ENCODE data around the gene UNC80.

Gene UNC80

GRCh38 chr2:209977386-209978239 lies 206.0 kb downstream of the UNC80 start:
- no peak for DNase-seq

GRCh38 chr2:209984291-209984690 lies 212.7 kb downstream of the UNC80 start:
- no peak for DNase-seq

- DNase-seq: no peak
Observed at GRCh38 chr2:209985874-209986273, 214.2 kb downstream of the UNC80 start.

GRCh38 chr2:209986415-209986814 lies 214.8 kb downstream of the UNC80 start:
- DNase-seq: no peak

- DNase-seq: no peak
Observed at GRCh38 chr2:209988010-209988409, 216.4 kb downstream of the UNC80 start.

- no peak for DNase-seq
Observed at GRCh38 chr2:209990838-209991237, 219.2 kb downstream of the UNC80 start.

GRCh38 chr2:209993968-209994367 lies 222.3 kb downstream of the UNC80 start:
- no peak for DNase-seq

GRCh38 chr2:209998596-209998995 lies 227.0 kb downstream of the UNC80 start:
- no peak for DNase-seq

GRCh38 chr2:210000464-210001324 lies 229.1 kb downstream of the UNC80 start:
- no peak for DNase-seq

- DNase-seq: peak; percentile 63 to 66
Observed at GRCh38 chr2:210002158-210003157, 230.8 kb downstream of the UNC80 start, which contains the start of gene RPE. RPE (plus strand) TSS chr2:210002638; CDS start chr2:210002662, 24 bp downstream.

GRCh38 chr2:210003359-210003758 lies 231.7 kb downstream of the UNC80 start:
- DNase-seq: no peak

- DNase-seq: no peak
Observed at GRCh38 chr2:210004881-210005280, 233.2 kb downstream of the UNC80 start.

GRCh38 chr2:210007895-210008294 lies 236.3 kb downstream of the UNC80 start:
- no peak for DNase-seq

- DNase-seq: no peak
Observed at GRCh38 chr2:210009126-210009525, 237.5 kb downstream of the UNC80 start.

- no peak for DNase-seq
Observed at GRCh38 chr2:210009896-210010295, 238.3 kb downstream of the UNC80 start.

- no peak for DNase-seq
Observed at GRCh38 chr2:210020138-210020537, 248.5 kb downstream of the UNC80 start.

GRCh38 chr2:210022824-210023223 lies 251.2 kb downstream of the UNC80 start:
- no peak for DNase-seq

- no peak for DNase-seq
Observed at GRCh38 chr2:210027608-210028007, 256.0 kb downstream of the UNC80 start.

- peak; percentile 0 to 7 for DNase-seq
Observed at GRCh38 chr2:210028178-210028577, 256.5 kb downstream of the UNC80 start.

- no peak for DNase-seq
Observed at GRCh38 chr2:210034087-210034683, 262.6 kb downstream of the UNC80 start.

GRCh38 chr2:210035679-210036078 lies 264.0 kb downstream of the UNC80 start:
- DNase-seq: no peak

- DNase-seq: no peak
Observed at GRCh38 chr2:210038078-210038477, 266.4 kb downstream of the UNC80 start.
